ENCODE data around the gene TNRC18.
"Not testable (repeated sequence)": the region's sequence is repeated elsewhere in the genome, so short reads cannot be mapped to it uniquely, and the experiment has no call there.

TNRC18 gene

DNA sequence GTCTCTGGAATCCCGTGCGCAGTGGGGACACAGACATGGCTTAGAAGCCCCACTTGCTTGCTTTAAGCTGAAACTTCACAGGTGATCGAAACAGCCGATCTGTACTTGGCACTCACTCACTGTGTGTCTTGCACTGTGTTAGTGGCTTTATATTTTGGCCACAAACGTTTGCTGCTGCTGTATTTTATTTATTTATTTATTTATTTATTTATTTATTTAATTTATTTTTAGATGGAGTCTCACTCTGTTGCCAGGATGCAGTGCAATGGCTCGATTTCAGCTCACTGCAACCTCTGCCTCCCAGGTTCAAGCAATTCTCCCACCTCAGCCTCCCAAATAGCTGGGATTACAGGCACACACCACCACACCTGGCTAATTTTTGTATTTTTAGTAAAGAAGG lies 63.6 kb downstream of the TNRC18 start:
- H3K4me3 ChIP-seq (ENCODE audit: low read depth, low read length); H2AFZ ChIP-seq (ENCODE audit: insufficient read depth, low read length, poor library complexity); H3K14ac ChIP-seq (ENCODE audit: low read length); H2BK120ac ChIP-seq (ENCODE audit: insufficient read depth, low read length, poor library complexity); H3K79me2 ChIP-seq (ENCODE audit: control insufficient read depth, insufficient read depth, low read length, poor library complexity); H3K18ac ChIP-seq (ENCODE audit: low read length); H4K12ac ChIP-seq (ENCODE audit: low read depth, low read length); H2BK12ac ChIP-seq (ENCODE audit: low read length); H3K23ac ChIP-seq (ENCODE audit: low read length); H3K4me1 ChIP-seq (ENCODE audit: control insufficient read depth in 1 of 2, insufficient read depth in 2 of 2, low read length in 2 of 2); H3K4me2 ChIP-seq (ENCODE audit: low read length); H3K9me3 ChIP-seq (ENCODE audit: insufficient read depth, low read depth, low read length); H4K8ac ChIP-seq (ENCODE audit: low read depth, low read length); H3K9ac ChIP-seq (ENCODE audit: low read length); H3K27me3 ChIP-seq (ENCODE audit: insufficient read depth, low read length); H2AK5ac ChIP-seq (ENCODE audit: low read length); H4K91ac ChIP-seq (ENCODE audit: low read depth, low read length); H3K4ac ChIP-seq (ENCODE audit: low read depth, low read length); H2BK5ac ChIP-seq (ENCODE audit: low read depth, low read length, poor library complexity); DNase-seq; H3K27ac ChIP-seq (ENCODE audit: low read depth, low read length); H3K79me1 ChIP-seq (ENCODE audit: low read length): not testable (repeated sequence)
- no CpG with 5 or more reads among the region's 6 CpGs for WGBS (ENCODE audit: extremely low coverage, insufficient coverage, insufficient read length)
- H3K36me3 ChIP-seq (ENCODE audit: control insufficient read depth in 1 of 2, insufficient read depth in 2 of 2, low read length in 2 of 2), result peaks cover 53 to 60% of the 10 kb centered on the region in 2 experiments

DNA sequence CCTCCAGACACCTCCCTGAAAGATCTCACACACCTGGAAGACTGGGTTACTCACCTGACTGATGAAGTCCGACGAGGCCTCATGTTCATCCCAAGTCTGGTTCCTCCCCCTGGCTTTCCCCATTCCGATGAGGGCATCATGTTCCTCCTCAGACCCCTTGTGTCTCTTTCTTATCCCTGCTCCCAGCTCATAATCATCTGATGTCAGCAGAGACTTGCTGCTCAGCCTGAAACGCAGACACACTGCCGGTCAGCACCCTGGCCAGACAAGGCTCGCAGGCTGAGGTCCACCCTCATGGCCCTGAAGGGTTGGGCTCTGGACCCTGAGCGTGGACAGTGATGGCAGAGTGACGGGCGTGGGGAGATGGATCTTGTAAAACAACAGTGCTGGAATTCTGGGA lies 64.3 kb downstream of the TNRC18 start:
- Histone ChIP-seq H2BK5ac (ENCODE audit: low read depth, low read length, poor library complexity) (no peak overlapping the region), H3K27ac (ENCODE audit: low read depth, low read length) (no peak overlapping the region), H4K91ac (ENCODE audit: low read depth, low read length) (no peak overlapping the region), H3K79me2 (ENCODE audit: control insufficient read depth, insufficient read depth, low read length, poor library complexity) (no peaks in the 10 kb centered on the region), H3K4me1 (ENCODE audit: control insufficient read depth in 1 of 2, insufficient read depth in 2 of 2, low read length in 2 of 2) (peaks cover 13 to 14% of the 10 kb centered on the region in 2 experiments), H3K36me3 (ENCODE audit: control insufficient read depth in 1 of 2, insufficient read depth in 2 of 2, low read length in 2 of 2) (peaks cover 53 to 62% of the 10 kb centered on the region in 2 experiments), H3K27me3 (ENCODE audit: insufficient read depth, low read length) (no peaks in the 10 kb centered on the region), H3K9ac (ENCODE audit: low read length) (no peak overlapping the region), H3K79me1 (ENCODE audit: low read length) (no peaks in the 10 kb centered on the region), H3K4me2 (ENCODE audit: low read length) (no peak overlapping the region), H2AFZ (ENCODE audit: insufficient read depth, low read length, poor library complexity) (no peak overlapping the region), H3K4me3 (ENCODE audit: low read depth, low read length) (no peak overlapping the region), H2BK12ac (ENCODE audit: low read length) (no peak overlapping the region), H4K8ac (ENCODE audit: low read depth, low read length) (no peak overlapping the region), H2AK5ac (ENCODE audit: low read length) (no peak overlapping the region), H3K14ac (ENCODE audit: low read length) (no peak overlapping the region), H3K23ac (ENCODE audit: low read length) (no peak overlapping the region), H4K12ac (ENCODE audit: low read depth, low read length) (no peak overlapping the region), H3K4ac (ENCODE audit: low read depth, low read length) (no peak overlapping the region), H3K18ac (ENCODE audit: low read length) (no peak overlapping the region), H2BK120ac (ENCODE audit: insufficient read depth, low read length, poor library complexity) (no peak overlapping the region), H3K9me3 (ENCODE audit: insufficient read depth, low read depth, low read length) (no peaks in the 10 kb centered on the region)
- no peak for DNase-seq
- no CpG with 5 or more reads among the region's 9 CpGs for WGBS (ENCODE audit: extremely low coverage, insufficient coverage, insufficient read length)

DNA sequence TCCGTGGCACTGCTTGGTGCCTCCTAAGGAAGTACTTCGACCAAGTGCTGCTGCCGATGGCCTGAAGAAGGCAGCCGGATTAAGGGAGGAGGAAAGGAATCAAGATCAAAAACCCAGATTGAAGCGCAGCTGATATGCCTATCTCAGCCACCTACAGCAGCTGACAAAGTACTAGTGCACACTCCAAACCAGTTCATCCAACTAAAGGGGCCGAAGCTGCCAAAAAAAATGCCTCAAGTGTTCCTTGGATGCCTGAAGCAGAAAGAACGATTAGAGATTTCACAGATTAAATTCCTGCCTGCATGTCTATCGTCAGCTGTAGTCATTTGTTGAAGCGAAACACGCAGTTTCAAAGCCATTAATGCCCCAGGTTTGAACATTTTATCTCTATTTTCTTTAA lies 65.7 kb downstream of the TNRC18 start:
- no peak overlapping the region for H2BK120ac ChIP-seq (ENCODE audit: insufficient read depth, low read length, poor library complexity)
- H3K4ac ChIP-seq (ENCODE audit: low read depth, low read length), result no peak overlapping the region
- no peaks in the 10 kb centered on the region for H3K79me2 ChIP-seq (ENCODE audit: control insufficient read depth, insufficient read depth, low read length, poor library complexity)
- no peak overlapping the region for H3K18ac ChIP-seq (ENCODE audit: low read length)
- no peaks in the 10 kb centered on the region for H3K27me3 ChIP-seq (ENCODE audit: insufficient read depth, low read length)
- no peak overlapping the region for H3K27ac ChIP-seq (ENCODE audit: low read depth, low read length)
- no peak overlapping the region for H4K12ac ChIP-seq (ENCODE audit: low read depth, low read length)
- H3K36me3 ChIP-seq (ENCODE audit: control insufficient read depth in 1 of 2, insufficient read depth in 2 of 2, low read length in 2 of 2), result peaks cover 54 to 67% of the 10 kb centered on the region in 2 experiments
- no peak overlapping the region for H3K4me2 ChIP-seq (ENCODE audit: low read length)
- no peak overlapping the region for H3K4me3 ChIP-seq (ENCODE audit: low read depth, low read length)
- H4K91ac ChIP-seq (ENCODE audit: low read depth, low read length), result no peak overlapping the region
- no peak overlapping the region for H2BK12ac ChIP-seq (ENCODE audit: low read length)
- peak; percentile 86 to 98 for DNase-seq
- H3K9ac ChIP-seq (ENCODE audit: low read length), result no peak overlapping the region
- H3K4me1 ChIP-seq (ENCODE audit: control insufficient read depth in 1 of 2, insufficient read depth in 2 of 2, low read length in 2 of 2), result peaks cover 15% of the 10 kb centered on the region in 2 experiments
- H3K14ac ChIP-seq (ENCODE audit: low read length), result no peak overlapping the region
- H2BK5ac ChIP-seq (ENCODE audit: low read depth, low read length, poor library complexity), result no peak overlapping the region
- H4K8ac ChIP-seq (ENCODE audit: low read depth, low read length), result no peak overlapping the region
- H3K9me3 ChIP-seq (ENCODE audit: insufficient read depth, low read depth, low read length), result peaks cover 1% of the 10 kb centered on the region
- no peak overlapping the region for H2AFZ ChIP-seq (ENCODE audit: insufficient read depth, low read length, poor library complexity)
- H3K79me1 ChIP-seq (ENCODE audit: low read length), result no peaks in the 10 kb centered on the region
- WGBS (ENCODE audit: extremely low coverage, insufficient coverage, insufficient read length), result no CpG with 5 or more reads among the region's 10 CpGs
- H3K23ac ChIP-seq (ENCODE audit: low read length), result no peak overlapping the region
- H2AK5ac ChIP-seq (ENCODE audit: low read length), result no peak overlapping the region

DNA sequence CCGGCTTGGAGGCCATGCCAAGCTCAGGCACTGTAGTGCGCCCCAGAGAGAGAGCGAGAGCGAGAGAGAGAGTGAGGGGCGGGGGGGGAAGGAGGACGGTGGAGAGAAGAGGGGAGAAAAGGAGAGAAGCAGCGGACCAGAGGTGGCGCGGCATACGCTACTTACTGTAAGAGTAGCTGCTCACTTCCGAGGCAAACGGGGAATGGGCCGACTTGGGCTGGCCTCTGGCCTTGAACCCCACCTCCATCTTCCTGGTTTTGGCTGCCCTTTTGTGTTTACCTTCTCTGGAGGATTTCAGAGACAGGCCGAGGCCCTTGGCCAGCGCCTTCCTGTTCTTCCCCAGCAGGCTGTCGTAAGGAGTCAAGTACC lies 66.9 kb downstream of the TNRC18 start:
- Histone ChIP-seq H3K4ac (ENCODE audit: low read depth, low read length) (no peak overlapping the region), H2BK5ac (ENCODE audit: low read depth, low read length, poor library complexity) (no peak overlapping the region), H4K8ac (ENCODE audit: low read depth, low read length) (no peak overlapping the region), H3K4me1 (ENCODE audit: control insufficient read depth in 1 of 2, insufficient read depth in 2 of 2, low read length in 2 of 2) (peaks cover 18 to 22% of the 10 kb centered on the region in 2 experiments), H3K79me2 (ENCODE audit: control insufficient read depth, insufficient read depth, low read length, poor library complexity) (no peaks in the 10 kb centered on the region), H4K91ac (ENCODE audit: low read depth, low read length) (no peak overlapping the region), H2BK120ac (ENCODE audit: insufficient read depth, low read length, poor library complexity) (no peak overlapping the region), H3K18ac (ENCODE audit: low read length) (no peak overlapping the region), H3K9me3 (ENCODE audit: insufficient read depth, low read depth, low read length) (peaks cover 3% of the 10 kb centered on the region), H2AFZ (ENCODE audit: insufficient read depth, low read length, poor library complexity) (no peak overlapping the region), H3K4me3 (ENCODE audit: low read depth, low read length) (no peak overlapping the region), H3K14ac (ENCODE audit: low read length) (no peak overlapping the region), H3K4me2 (ENCODE audit: low read length) (no peak overlapping the region), H3K27me3 (ENCODE audit: insufficient read depth, low read length) (no peaks in the 10 kb centered on the region), H3K79me1 (ENCODE audit: low read length) (no peaks in the 10 kb centered on the region), H3K23ac (ENCODE audit: low read length) (no peak overlapping the region), H3K27ac (ENCODE audit: low read depth, low read length) (no peak overlapping the region), H3K9ac (ENCODE audit: low read length) (no peak overlapping the region), H3K36me3 (ENCODE audit: control insufficient read depth in 1 of 2, insufficient read depth in 2 of 2, low read length in 2 of 2) (peaks cover 46 to 63% of the 10 kb centered on the region in 2 experiments), H2BK12ac (ENCODE audit: low read length) (no peak overlapping the region), H2AK5ac (ENCODE audit: low read length) (no peak overlapping the region), H4K12ac (ENCODE audit: low read depth, low read length) (no peak overlapping the region)
- no CpG with 5 or more reads among the region's 16 CpGs for WGBS (ENCODE audit: extremely low coverage, insufficient coverage, insufficient read length)
- no peak for DNase-seq
